GM21723 (cell line): ENCODE results near the gene PLAU.
"Not testable (repeated sequence)": the region's sequence is repeated elsewhere in the genome, so short reads cannot be mapped to it uniquely, and the experiment has no call there.

Source experiments
- ATAC-seq: cut with Tn5 transposase; IDR thresholded peaks from one replicate; pipeline ENCODE4 v1.9.1; 2021; ENCODE audit warnings: mild to moderate bottlenecking, moderate library complexity; ENCODE audit not compliant: unreplicated experiment

The PLAU gene

GRCh38 chr10:73948947-73949633 is 38.2 kb downstream of the PLAU start:
- ATAC-seq: no peak

- ATAC-seq: no peak
Observed at GRCh38 chr10:73950155-73950948, 39.4 kb downstream of the PLAU start.

- ATAC-seq: no peak
Observed at GRCh38 chr10:73953665-73954064, 42.7 kb downstream of the PLAU start.

GRCh38 chr10:73954737-73955136 is 43.8 kb downstream of the PLAU start:
- ATAC-seq: no peak

GRCh38 chr10:73955719-73956118 is 44.8 kb downstream of the PLAU start:
- no peak for ATAC-seq

- ATAC-seq: peak; percentile 55
Observed at GRCh38 chr10:73956476-73957359, 45.8 kb downstream of the PLAU start.

- ATAC-seq: peak; percentile 38
Observed at GRCh38 chr10:73959484-73960243, 48.7 kb downstream of the PLAU start.

- no peak for ATAC-seq
Observed at GRCh38 chr10:73962386-73962785, 51.5 kb downstream of the PLAU start.

GRCh38 chr10:73963533-73963932 is 52.6 kb downstream of the PLAU start:
- not testable (repeated sequence) for ATAC-seq

- no peak for ATAC-seq
Observed at GRCh38 chr10:73964743-73965142, 53.8 kb downstream of the PLAU start.

GRCh38 chr10:73965267-73965889 is 54.4 kb downstream of the PLAU start:
- not testable (repeated sequence) for ATAC-seq

GRCh38 chr10:73965890-73966768 is 55.2 kb downstream of the PLAU start:
- no peak for ATAC-seq

GRCh38 chr10:73967022-73967429 is 56.1 kb downstream of the PLAU start:
- no peak for ATAC-seq
